HG02884 (cell line): ENCODE data around the gene CAMSAP1.

Source experiments
- ATAC-seq: cut with Tn5 transposase; IDR thresholded peaks from one replicate; pipeline ENCODE4 v1.9.1; 2021; ENCODE audit warnings: mild to moderate bottlenecking, moderate library complexity; ENCODE audit not compliant: unreplicated experiment

The CAMSAP1 gene

DNA sequence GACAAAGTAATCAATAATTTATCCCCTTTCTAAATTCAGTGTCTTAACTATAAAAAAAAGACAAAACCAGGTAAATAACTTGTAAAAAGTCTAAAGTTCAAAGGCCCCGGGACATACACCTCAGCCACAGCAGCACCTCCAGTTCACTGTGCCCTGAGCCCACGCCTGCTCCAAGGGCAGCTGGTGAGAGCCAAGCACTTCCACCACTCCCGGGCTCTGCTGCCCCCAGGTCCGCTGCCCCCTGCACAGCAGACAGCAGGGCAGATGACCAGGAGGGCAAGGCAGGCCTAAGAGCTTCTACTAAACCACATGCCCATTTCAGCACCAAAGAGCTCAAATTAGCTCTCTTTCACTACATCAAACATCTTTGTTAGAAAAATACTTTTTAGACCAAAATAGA, 91.9 kb downstream of the CAMSAP1 start:
- ATAC-seq = no peak

DNA sequence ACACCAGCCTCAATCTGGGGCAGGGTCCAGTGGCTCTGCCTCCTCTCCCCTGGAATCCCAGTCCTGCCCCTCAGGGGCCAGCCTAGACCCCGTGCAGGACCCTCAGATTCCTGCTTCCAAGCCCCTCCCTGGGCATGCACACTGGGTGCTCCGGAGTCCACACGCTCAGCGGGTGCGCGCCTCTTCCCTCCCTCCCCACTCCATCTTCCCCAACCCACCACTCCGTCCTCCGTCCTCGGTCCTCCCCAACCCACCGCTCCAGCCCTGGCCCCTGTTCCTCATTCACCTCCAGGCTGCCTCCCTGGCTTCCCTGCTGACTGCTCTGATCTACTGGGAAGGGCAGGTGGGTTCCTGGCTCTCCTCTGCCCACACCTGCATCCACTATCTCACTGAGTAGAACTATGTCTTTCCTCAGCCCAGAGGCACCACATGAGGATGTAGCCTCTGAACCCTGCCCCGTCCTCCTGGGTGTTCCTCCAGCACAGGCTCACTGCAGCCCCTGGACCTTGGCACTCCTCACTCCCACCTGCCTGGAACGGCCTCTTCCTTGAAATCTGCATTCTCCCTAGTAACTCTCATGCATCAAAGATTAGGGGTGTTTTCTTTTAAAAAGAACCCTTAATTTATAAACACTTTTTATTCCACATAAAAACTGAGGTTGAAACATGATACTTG, 92.8 kb downstream of the CAMSAP1 start:
- ATAC-seq = no peak

DNA sequence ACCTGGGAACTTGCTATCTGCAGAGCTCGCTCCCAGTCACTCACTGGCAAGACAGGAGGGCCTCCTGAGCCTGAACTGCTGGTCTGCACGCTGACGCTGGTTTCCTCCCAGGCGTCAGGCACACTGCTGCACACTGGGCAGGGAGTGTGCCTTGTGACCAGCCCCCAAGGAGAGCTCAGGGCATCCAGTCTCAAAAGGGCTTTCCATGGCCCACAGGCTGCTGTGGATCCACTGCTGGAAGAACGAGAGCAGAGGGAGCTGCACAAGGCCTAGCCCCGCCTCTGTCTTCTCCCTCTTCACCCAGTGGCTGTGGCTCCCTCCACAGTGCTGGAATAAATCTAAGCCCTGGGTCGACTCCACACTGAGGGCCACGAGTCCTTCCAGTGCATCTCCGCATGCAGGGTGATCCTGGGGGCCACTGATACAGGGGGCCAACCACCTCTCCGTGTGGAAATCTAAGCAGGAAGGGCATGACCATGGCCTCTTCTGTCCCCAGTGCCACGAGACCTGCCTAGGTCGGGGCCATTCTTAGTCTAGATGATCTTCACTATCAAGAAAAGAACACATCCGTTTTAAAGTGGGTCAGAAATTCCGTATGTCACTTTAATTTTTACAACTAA, 93.6 kb downstream of the CAMSAP1 start:
- no peak for ATAC-seq

DNA sequence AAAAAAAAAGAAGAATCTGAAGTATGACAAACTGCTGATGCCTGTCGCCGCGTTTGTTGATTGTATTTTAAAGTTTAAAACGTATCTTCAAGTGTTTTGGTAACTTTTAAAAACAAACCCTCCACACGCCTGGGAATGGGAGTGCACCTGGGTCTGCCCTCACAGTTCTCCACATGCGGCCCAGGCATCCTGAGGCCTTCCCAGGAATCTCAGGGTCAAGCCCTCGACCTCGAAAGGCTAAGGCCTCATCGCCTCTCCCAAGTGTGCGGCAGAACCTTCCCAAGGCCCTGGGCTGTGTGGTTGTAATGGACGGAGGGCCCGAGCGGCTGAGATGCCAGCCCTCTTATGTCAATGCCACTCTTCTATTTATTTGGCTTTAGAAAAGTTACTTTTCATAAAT, 94.4 kb downstream of the CAMSAP1 start:
- no peak for ATAC-seq

DNA sequence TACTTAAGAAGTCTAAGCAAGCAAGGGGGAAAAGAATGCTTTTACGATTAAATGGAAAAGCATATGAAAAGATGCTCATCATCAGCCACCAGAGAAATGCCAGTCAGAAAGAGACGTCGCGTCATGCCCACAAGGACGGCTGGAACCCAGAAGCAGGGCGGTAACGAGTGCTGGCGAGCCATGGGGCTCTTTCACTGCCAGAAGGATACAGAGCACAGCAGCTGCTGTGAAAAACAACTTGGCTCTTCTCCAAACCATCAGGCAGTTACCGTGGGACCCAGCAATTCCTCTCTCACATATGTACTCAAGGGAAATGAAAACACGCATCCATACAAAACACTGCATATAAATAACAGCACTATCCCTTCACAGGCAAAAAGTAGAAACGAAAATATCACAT, 95.5 kb downstream of the CAMSAP1 start:
- ATAC-seq = no peak

DNA sequence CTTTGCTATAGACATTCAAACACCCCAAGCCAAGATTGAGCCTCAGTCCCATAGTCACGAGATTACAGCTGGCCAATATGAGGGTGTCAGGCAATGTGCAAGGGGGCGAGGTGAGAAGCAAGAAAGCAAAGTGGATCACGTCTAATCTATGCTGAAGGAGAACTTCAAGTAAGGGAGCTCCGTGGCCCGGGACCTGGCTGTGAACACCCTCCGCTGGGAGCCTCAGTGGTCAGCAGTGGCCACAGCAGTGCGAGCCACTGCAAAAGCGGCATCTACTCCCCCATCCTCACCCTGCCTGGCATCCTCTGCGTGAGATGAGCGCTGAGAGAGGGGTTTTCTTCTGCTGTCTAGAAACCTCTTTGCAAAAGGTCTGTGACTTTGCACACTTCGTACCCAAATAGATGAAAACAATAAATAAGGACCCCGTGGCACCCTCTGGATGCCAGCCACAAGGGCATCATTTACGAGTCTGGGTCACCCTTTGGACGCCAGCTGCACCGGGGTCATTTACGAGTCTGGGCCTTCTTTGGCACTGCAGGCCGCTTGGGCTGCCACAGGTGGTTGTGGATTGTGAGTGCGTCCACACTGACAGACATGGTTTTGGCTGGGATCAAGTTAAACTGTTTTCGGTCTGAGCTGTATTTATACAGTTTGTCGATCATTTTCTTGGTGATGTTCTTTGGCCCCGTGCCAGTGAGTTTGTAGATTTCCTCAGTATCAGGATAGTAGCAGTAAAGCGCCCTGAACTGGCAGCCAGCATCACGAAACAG, 96.4 kb downstream of the CAMSAP1 start:
- no peak for ATAC-seq

DNA sequence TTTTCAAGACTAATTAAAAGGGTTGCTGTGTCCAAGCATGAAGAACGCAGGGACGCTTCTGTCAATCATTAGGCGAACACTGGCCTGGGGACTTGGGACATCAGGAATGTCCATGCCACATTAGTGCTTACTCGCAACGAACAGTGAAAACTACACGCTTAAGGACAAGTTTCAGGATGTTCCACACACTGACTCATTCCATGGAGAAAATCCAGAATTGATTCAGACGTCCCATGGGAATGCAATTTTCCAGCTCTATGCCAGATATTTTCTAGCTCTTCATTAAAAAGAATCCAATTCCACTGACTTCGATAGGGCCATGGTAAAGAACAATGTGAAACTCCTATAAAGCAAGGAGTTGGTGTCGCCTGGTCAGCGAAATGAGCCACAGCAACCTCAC, 98.2 kb downstream of the CAMSAP1 start:
- no peak for ATAC-seq

DNA sequence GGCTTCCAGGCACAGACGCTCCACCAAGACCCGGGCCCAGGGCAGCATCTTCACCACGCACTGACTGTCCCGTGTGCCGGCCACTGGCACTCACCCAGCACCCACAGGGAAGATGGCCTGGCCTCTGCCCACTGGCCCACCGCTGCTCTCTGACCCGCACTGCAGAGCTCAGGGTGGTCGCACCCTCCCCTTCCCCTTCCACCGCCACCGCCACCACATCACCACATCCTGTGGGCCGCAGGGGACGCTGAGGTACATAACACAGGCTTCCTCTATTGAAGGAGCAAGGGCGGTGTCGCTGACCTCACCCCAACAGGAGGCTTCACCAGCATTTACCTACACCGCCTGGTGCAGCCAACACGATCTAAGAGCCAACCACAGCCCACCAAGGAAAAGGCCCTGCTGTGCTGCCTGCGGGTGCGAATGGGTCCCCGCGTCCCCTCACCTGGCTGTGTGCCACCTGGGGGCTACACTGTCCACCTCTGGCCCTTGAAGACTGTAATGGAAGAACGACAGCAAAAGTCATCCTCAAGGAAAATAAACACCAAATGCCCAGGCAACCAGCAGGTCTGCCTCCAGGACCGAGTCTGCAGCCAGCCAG, 101.8 kb downstream of the CAMSAP1 start:
- no peak for ATAC-seq

DNA sequence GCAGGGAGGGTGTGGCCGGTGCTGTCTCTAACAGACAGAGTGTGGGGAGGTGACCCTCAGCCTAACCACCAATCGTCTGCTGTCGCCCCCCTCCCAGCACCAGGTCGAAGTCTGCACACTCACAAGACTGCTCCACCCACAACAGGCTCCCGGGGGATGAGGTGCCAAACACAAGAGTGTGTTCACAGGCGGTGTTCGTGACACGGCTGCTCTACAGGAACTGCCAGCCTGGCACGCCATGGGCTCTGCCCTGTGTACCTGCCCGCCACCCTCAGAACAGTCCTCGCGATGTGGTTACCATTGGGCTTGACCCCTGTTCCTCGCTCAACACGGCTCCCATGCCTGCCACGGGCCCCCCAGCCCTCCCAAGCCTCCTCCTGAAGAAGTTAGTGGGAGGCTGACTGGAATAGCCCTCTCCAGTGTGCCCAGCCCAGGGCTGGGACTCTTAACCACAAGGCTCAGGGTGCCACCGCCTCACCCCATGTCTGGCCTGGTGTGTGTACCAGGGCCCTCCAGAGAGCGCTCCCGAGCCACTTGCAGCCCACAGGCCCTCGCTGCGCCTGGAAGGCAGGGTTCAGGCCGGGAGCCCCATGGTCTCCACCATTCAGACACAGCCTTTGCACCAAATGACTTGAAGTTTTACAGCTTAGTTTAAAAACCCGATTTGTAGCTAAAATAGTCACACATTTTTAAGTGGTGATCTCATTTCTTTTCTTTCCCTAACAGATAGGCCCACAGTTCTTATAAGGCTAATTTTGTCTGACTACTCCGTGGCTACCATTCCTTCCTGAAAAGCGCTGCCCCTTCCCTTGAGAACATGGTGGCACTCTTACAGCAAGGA, 102.5 kb downstream of the CAMSAP1 start:
- no peak for ATAC-seq

DNA sequence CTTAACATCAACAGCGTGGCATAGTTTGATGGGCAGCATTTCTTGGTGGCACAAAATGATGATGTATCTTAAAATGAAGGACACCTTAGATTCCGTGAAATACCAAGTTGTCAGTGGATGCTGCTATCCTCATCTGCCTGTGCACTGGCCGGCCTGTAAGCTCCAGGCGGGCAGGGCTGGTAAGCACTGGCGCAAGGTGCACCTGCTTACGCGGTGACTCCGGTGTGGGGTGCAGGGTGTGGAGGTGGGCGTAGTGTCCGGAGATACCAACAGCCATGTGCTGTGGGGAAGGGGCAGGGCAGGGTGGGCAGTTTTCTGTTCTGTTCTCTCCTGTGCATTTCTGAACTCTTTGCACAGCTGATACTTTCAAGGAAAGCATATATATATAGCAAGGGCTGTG, 103.9 kb downstream of the CAMSAP1 start:
- no peak for ATAC-seq

DNA sequence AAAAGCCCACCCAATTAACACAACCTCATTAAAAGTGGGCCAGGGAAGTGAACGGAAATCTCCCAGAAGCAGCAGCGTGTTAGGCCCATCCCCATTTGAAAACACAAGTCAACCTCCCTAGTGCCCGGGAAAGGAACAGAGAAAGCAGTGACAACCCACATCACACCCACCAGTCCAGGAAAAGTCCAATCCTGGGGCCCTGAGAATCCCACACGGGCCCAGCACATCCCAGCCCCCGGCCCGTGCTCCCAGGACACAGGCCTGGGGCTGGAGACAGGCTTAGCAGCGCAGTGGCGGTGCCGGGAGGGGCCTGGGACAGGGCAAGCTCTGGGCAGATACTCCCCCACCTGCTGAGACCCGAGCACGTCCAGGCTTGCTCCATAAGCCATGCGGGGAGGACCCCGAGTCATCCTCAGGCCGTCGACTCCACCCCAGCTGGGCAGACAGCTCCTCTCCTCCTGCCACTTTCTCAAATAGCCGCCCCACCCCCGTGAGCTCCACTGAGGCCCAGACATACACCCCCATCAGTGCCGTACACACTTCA, 104.4 kb downstream of the CAMSAP1 start:
- ATAC-seq = no peak

DNA sequence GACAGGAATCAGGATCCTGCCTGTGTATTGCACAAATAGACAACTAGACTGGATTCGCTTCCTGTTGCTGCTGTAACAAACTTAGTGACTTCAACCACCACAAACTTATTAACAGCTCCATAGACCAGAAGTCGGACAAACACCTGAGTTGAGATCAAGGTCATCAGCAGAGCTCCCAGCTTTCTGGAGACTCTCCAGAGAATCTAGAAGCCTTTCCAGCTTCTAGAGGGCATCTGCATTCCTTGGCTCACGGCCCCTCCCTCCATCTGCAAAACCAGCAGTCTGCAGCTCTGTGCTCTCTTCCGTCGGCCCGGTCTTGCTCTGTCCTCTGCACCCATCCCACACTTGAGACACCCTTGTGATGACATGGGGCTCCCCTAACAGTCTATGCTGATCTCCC, 106.3 kb downstream of the CAMSAP1 start:
- no peak for ATAC-seq

DNA sequence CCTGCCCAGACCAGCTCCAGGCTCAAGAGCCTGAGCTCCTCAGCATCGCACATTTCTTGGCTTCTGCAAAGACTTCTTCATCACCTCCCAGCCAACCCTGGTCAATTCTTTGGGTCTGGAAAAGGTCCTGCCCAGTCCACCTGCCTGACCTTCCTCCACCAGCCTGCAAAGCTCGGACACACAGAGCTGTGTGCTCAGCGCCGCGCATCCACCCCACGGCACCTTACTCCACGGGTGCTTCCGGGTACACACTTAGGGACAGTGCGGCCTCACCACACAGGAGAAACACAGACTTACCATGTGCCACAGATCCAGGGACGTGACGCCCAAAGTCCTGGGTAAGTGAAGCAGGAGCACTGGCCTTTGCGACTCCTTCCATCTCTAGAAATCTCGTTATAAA, 108.1 kb downstream of the CAMSAP1 start:
- no peak for ATAC-seq

DNA sequence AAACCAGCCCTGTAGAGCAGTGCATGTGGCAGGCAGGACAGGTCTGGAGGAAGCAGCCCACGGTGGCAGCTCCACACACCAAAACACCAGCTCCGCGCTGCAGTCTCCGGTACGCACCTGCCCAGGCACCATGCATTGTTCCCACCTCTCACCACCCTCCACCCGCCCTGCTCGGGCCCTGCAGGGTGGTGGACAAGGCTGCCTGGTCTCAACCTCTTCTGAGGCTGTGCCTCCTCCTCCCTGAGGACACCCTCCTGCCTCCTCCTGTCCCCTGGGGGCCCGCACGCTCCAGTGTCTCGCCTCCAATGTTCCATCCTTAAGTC, 109.1 kb downstream of the CAMSAP1 start:
- no peak for ATAC-seq

DNA sequence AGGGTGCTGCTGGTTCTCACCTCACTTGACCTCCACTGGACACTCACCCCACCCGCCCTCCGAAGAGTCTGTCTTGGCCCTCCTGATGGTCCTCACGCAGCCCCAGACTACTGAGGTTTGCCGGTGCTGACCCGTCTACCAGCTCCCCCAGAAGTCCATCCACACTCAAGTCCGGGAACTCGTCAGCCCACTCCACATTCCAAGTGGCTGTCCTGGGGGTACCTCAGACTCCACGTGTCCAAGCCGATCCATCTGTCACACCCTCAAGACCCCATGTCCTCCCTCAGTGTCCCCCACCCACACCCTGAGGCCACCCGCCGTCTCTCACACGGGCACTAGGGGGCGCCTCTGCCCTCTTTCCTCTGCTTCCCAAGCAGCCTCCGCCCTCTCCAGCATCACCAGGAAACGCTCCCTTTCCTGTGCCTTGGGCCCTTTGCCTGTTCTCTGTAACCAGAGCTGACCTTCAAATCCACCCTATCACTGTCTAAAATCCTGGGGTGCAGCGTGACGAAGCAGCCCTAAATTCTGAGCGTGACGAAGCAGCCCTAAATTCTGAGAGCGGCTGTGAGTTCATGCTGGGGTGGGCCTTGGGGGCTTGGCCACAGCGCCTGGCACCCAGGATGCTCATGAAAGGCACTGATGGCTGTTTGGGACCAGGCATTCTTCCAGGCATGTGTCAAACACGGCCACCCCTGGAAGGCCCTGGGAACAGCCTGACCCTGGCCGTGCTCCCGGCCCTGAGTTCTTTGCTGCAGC, 109.7 kb downstream of the CAMSAP1 start:
- ATAC-seq = no peak

DNA sequence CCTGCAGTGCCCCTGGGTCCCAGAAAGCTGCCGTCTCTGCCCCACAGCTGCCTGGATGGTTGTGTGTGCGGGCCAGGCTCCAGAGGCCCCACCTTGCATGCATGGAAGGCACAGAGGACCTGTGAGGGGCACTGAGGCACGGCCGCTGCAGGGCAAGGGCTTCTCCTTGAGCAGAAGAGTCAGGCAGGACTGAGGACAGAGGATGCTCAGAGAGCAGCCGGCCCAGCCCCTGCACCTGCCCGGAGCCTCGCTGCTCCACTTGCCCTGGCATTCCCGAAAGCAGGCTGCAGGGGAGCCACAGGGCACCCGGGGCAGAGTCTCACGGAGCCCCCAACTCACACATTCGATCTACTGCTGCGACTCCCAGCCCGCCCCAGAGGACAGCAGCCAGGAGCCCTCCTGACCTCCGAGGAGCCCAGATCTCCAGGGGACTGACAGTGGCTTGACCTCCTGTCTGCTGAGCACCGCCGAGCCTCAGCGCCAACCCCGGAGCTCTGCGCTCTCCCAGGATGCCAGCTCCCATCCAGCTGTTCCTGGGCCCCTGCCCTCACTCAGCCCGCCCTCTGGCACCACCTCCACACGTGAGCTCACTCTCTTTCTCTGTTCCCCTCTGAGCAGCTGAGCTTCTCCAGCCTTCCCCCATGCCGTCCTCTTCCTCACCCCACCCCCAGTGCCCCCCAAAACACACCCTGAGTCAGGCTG, 110.4 kb downstream of the CAMSAP1 start:
- no peak for ATAC-seq

DNA sequence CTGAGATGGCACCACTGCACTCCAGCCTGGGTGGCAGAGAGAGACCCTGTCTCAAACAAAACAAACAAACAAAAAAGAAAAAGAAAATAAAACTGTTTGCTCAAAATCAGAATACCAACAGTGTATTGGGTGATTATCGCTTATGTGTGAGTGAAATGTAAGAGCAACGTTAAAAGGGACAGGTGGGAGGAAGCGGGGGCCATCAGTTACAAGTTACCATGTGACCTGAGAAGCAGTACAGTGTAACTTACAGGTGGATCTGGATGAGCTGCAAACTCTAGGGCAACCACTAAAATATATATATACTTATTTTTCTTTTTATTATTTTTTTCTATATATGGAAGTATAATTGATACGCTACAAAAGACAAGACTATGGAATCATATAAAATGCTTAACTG, 112.0 kb downstream of the CAMSAP1 start:
- ATAC-seq = no peak

DNA sequence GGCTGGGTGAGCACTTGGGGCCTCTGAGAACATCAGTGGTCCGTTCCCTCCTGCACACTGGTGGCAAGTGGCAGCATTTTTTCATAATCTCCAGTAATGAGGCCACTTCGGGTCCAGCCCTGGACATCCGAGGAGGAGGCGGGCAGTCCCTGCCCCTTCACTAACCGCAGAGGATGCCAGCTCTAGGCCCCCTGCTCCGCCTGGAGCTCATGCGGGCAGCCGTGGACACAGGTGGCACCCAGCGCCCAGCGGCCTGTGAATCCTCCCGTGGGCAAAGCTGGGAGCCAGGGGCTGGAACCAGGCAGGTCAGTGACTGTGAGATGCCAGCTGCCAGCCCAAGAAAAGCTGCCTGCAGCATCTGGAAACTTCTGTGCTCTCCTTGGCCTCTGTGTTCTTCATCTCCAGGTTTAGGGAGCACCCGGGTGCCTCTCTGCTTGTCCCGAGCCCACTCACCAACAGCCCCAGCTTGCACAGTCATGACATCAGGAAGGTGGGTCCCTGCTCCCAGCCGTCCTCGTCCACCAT, 112.9 kb downstream of the CAMSAP1 start:
- ATAC-seq = no peak

DNA sequence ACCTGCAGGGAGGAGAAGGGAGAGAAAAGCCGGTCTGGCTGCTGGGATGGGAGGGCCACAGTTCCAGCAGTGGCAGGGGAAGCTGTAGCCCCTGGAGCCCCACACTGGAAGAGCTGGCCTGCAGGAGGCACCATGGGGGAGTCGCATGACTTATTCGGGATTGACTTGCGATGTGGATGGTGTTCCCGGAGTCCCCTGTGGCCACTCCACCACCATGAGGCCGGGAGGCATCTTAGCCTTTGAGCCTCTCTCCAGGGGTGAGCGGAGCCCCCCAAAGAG, 113.3 kb downstream of the CAMSAP1 start:
- no peak for ATAC-seq
